K562 (cell line): ENCODE results near the gene IGDCC3. TPM values are rescaled to one million over a fixed set of nuclear protein-coding genes. Genes with fewer than 3 reads are reported as not detected.

Experiments used
- ATAC-seq: fragments of 200-7000 bp; cut with Tn5 transposase; 3 replicates; pipeline ENCODE4 v1.9.1; 2020; ENCODE audit warnings: moderate library complexity
- BruUV-seq: library from RNA; stranded (reverse); fragments of 400-500 nt; replicated peaks from 2 replicates; lab custom pipeline; 2021; lab: Mats Ljungman, UMichigan
- CTCF ChIA-PET: fragments of 300-600 bp; formaldehyde crosslinking; extraction: SDS; loops from one replicate; lab custom pipeline; 2021; ENCODE audit warnings: low intra/inter-chr PET ratio; lab: Yijun Ruan, JAX
- POLR2A ChIA-PET: fragments of 300-600, 350-650 bp; sonication (Branson Sonifier 250); formaldehyde crosslinking; extraction: SDS; loops from one replicate; lab custom pipeline; 2021; ENCODE audit warnings: antibody characterized with exemption, inconsistent platforms; lab: Yijun Ruan, JAX
- DNase-seq, 4 experiments: peaks; one replicate each; pipeline versions ENCODE4 v3.0.0 to v3.0.0-alpha.2; 2011 to 2018; ENCODE audit warnings: low spot score in 3 of 4, mixed read lengths in 3 of 4; ENCODE audit errors: extremely low read depth in 1 of 4
- FAIRE-seq: peaks from 2 replicates; lab custom pipeline; 2011; peaks lifted over from hg19 to GRCh38; lab: Jason Lieb, UNC
- H2AFZ ChIP-seq: 2 replicates; pipeline ENCODE4 v1.6.0; 2011; ENCODE audit warnings: low read depth, low read length, control low read depth, inconsistent platforms
- H3K27ac ChIP-seq: fragments of 200-600 bp; 3 replicates; pipeline ENCODE4 v1.8.0; 2011; ENCODE audit warnings: low read depth, mild to moderate bottlenecking, control low read depth, inconsistent platforms, low read length, moderate library complexity, mixed read lengths; ENCODE audit errors: extremely low read depth
- H3K27me3 ChIP-seq, 2 experiments: fragments of 300-600 bp in 1 of 2; 2 replicates in 1 of 2; 3 replicates in 1 of 2; pipeline versions ENCODE4 v1.6.0 to v1.8.0; 2011; ENCODE audit warnings: inconsistent platforms in 2 of 2, low read length in 2 of 2, mild to moderate bottlenecking in 1 of 2, mixed read lengths in 1 of 2, moderate library complexity in 1 of 2; ENCODE audit not compliant: control insufficient read depth in 2 of 2, insufficient read depth in 2 of 2
- H3K36me3 ChIP-seq: fragments of 300-600 bp; 3 replicates; pipeline ENCODE4 v1.8.0; 2011; ENCODE audit warnings: mild to moderate bottlenecking, low read length, inconsistent platforms; ENCODE audit not compliant: control insufficient read depth, insufficient read depth
- H3K4me1 ChIP-seq, 2 experiments: fragments of 200-600 bp in 1 of 2; replicated peaks in 1 of 2; 2 replicates in 1 of 2; 3 replicates in 1 of 2; pipeline versions ENCODE4 v1.5.1 to v1.8.0; 2011; ENCODE audit warnings: inconsistent platforms in 2 of 2, low read length in 2 of 2, mild to moderate bottlenecking in 1 of 2, mixed read lengths in 1 of 2, moderate library complexity in 1 of 2; ENCODE audit not compliant: control insufficient read depth in 2 of 2, insufficient read depth in 2 of 2
- H3K4me2 ChIP-seq: 2 replicates; pipeline ENCODE4 v1.6.1; 2011; ENCODE audit warnings: low read length, control low read depth, inconsistent platforms, mixed read lengths; ENCODE audit not compliant: insufficient read depth
- H3K4me3 ChIP-seq: fragments of 200-600 bp; sonication (generic), shearing (Covaris generic); 2 replicates; pipeline ENCODE4 v1.5.1; 2016; ENCODE audit warnings: control low read depth, inconsistent platforms
- H3K79me2 ChIP-seq: fragments of 200-600 bp; 3 replicates; pipeline ENCODE4 v1.8.0; 2011; ENCODE audit warnings: low read length, inconsistent platforms; ENCODE audit not compliant: control insufficient read depth, insufficient read depth
- H3K9ac ChIP-seq, 2 experiments: 2 replicates each; pipeline versions ENCODE4 v1.6.0 to v1.6.1; 2011; ENCODE audit warnings: low read depth in 2 of 2, low read length in 2 of 2, control low read depth in 1 of 2, inconsistent platforms in 1 of 2, mild to moderate bottlenecking in 1 of 2, mixed read lengths in 1 of 2; ENCODE audit not compliant: insufficient read depth in 1 of 2
- H3K9me1 ChIP-seq: one replicate; pipeline ENCODE4 v1.6.0; 2011; ENCODE audit warnings: inconsistent platforms, mild to moderate bottlenecking, low read length, moderate library complexity; ENCODE audit not compliant: control insufficient read depth, insufficient read depth
- H3K9me3 ChIP-seq: replicated peaks from 2 replicates; pipeline ENCODE4 v1.5.1; 2011; ENCODE audit warnings: low read depth, low read length, inconsistent platforms; ENCODE audit not compliant: control insufficient read depth, insufficient read depth
- H4K20me1 ChIP-seq: replicated peaks from 2 replicates; pipeline ENCODE4 v1.6.1; 2011; ENCODE audit warnings: low read length, inconsistent platforms, mixed read lengths; ENCODE audit not compliant: control insufficient read depth, insufficient read depth
- BCL6 ChIP-seq: fragments of 250-450 bp; sonication (Bioruptor Pico); IDR thresholded peaks from 2 replicates; pipeline ENCODE4 v1.4.0; 2020
- MYNN ChIP-seq, 2 experiments: sonication (generic); formaldehyde crosslinking in 1 of 2; IDR thresholded peaks; 2 replicates each; pipeline versions ENCODE4 v1.5.0 to v1.6.1; 2016 to 2020; ENCODE audit warnings: antibody characterized with exemption in 1 of 2, missing genetic modification reagents in 1 of 2
- ZNF778 ChIP-seq: fragments of 450-650 bp; formaldehyde crosslinking; IDR thresholded peaks from 2 replicates; pipeline ENCODE4 v1.4.0; 2020; ENCODE audit warnings: mild to moderate bottlenecking, moderate library complexity
- WGBS: fragments of 100-300 bp; shearing (Covaris generic); methylation state at CpG from one replicate; pipeline ENCODE4 v1.1.6; 2016; ENCODE audit warnings: low coverage, mixed read lengths; ENCODE audit not compliant: insufficient coverage; ENCODE audit errors: missing lambda C conversion rate; 5-methylcytosine and 5-hydroxymethylcytosine counted together
- in situ Hi-C: fragments of 300-500 bp; cut with MboI; formaldehyde crosslinking; loops from 4 replicates; pipeline ENCODE4 v1.15.0; 2018; ENCODE audit warnings: inconsistent platforms, mixed read lengths
- intact Hi-C: fragments of 100-400 bp; cut with micrococcal nuclease; formaldehyde crosslinking; loops from 2 replicates; pipeline ENCODE4 v1.14.2; 2022
- polyA plus RNA-seq, 8 experiments: library from polyadenylated mRNA; depleted of rRNA in 4 of 8; stranded (reverse) in 5 of 8; unstranded in 3 of 8; fragments of >200 nt; fragmentation: Nextera tagmentation in 2 of 8; fragmentation: Illumina TruSeq in 1 of 8; extraction: Ambion mirVana in 2 of 8; extraction: Trizol in 1 of 8; gene quantifications; 2 replicates each; pipeline versions ENCODE4 v1.2.1 to v1.2.3, GENCODE V29; 2011 to 2014; ENCODE audit warnings: inconsistent platforms in 1 of 8, missing spikeins in 1 of 8
- total RNA-seq, 7 experiments: library from RNA; depleted of rRNA in 6 of 7; stranded (reverse); fragments of >200 nt in 6 of 7; fragmentation: Illumina TruSeq in 2 of 7; extraction: Trizol in 2 of 7; gene quantifications; 2 replicates each; pipeline versions ENCODE4 v1.2.1 to v1.2.3, GENCODE V29; 2011 to 2021; ENCODE audit warnings: low replicate concordance in 1 of 7
- TF ChIP-seq, protein P1 (sequence below): sonication (generic); formaldehyde crosslinking; IDR thresholded peaks from 2 replicates; pipeline ENCODE4 v1.8.1; 2022; ENCODE audit warnings: missing genetic modification reagents
- TF ChIP-seq, protein P2 (sequence below): fragments of 250-450 bp; sonication (Bioruptor Pico); IDR thresholded peaks from 2 replicates; pipeline ENCODE4 v1.5.0; 2021

Gene IGDCC3
- total and polyA plus RNA-seq, 9 of the 15 experiments (the other 6 are each of a cell fraction or from before 2014, with no cell fraction given) = not detected

DNA sequence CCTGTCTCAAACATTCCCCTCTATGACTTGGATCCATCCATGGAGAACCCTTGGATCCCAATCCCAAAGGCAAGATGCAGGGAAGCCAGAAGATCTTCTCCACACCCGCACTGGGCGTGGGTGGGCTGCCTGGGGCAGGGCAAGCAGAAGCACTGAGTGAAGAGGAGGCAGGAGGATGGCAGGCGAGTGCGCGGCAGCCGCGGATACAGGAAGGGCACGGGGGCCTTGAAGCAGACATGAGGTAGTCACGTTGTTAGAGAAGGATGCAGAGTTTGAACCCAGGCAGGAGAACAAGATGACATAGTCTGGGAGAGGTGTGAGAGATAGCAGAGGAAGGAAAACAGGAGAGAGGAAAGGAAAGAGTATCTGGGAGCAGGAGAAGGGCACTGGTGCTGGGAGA lies 5.1 kb upstream of the IGDCC3 start:
- ATAC-seq = no peak
- no peak for FAIRE-seq
- H3K4me1 ChIP-seq = peaks cover 6 to 18% of the 10 kb centered on the region in 2 experiments; a peak in 4 of 5 replicates
- no TSS peak for BruUV-seq
- H3K27me3 ChIP-seq = peaks cover 47 to 65% of the 10 kb centered on the region in 2 experiments
- H3K9me1 ChIP-seq = no peaks in the 10 kb centered on the region
- DNase-seq = no peak
- no peaks in the 10 kb centered on the region for H3K79me2 ChIP-seq
- no peak overlapping the region for H3K27ac ChIP-seq
- H3K9ac ChIP-seq = no peak overlapping the region
- peaks cover 8% of the 10 kb centered on the region; the same call in 1 of the 2 replicates for H4K20me1 ChIP-seq
- in situ Hi-C loops = loop anchor here (5.0 to 10.0 kb wide), 3 partner anchors 61 to 328 kb away; no protein-coding TSS in a partner anchor
- TF ChIP-seq MYNN (IDR thresholded peaks at IDR 0.05) = no peak
- TF ChIP-seq MYNN (CRISPR knock-in tag; IDR thresholded peaks at IDR 0.05) = no peak
- TF ChIP-seq BCL6 (CRISPR knock-in tag) = no peak
- no peak for TF ChIP-seq ZNF778 (CRISPR knock-in tag)
- TF ChIP-seq, protein P1, sequence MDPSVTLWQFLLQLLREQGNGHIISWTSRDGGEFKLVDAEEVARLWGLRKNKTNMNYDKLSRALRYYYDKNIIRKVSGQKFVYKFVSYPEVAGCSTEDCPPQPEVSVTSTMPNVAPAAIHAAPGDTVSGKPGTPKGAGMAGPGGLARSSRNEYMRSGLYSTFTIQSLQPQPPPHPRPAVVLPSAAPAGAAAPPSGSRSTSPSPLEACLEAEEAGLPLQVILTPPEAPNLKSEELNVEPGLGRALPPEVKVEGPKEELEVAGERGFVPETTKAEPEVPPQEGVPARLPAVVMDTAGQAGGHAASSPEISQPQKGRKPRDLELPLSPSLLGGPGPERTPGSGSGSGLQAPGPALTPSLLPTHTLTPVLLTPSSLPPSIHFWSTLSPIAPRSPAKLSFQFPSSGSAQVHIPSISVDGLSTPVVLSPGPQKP = no peak
- TF ChIP-seq, protein P2, sequence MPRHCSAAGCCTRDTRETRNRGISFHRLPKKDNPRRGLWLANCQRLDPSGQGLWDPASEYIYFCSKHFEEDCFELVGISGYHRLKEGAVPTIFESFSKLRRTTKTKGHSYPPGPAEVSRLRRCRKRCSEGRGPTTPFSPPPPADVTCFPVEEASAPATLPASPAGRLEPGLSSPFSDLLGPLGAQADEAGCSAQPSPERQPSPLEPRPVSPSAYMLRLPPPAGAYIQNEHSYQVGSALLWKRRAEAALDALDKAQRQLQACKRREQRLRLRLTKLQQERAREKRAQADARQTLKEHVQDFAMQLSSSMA = no peak
- H3K36me3 ChIP-seq = no peaks in the 10 kb centered on the region
- ChIA-PET POLR2A (interaction anchor here (0.8 to 3.5 kb wide), 4 partner anchors 9 to 78 kb away, joined by 3 to 21 read pairs (median 4); partner anchors contain the start of gene RNU5B-1), CTCF (interaction anchor here (0.8 kb wide), 1 partner anchor 64 kb away, joined by 3 read pairs; no protein-coding TSS in a partner anchor)
- H3K9me3 ChIP-seq = no peaks in the 10 kb centered on the region
- H2AFZ ChIP-seq = no peak overlapping the region
- 3% methylated on average over 7 of the region's 9 CpGs for WGBS
- H3K4me3 ChIP-seq = no peak overlapping the region
- intact Hi-C loops = loop anchor here (10.0 kb wide), 1 partner anchor 348 kb away; no protein-coding TSS in a partner anchor
- H3K4me2 ChIP-seq = no peak overlapping the region
